ENCODE measurements around the gene STPG2.
"Not testable (repeated sequence)": the region's sequence is repeated elsewhere in the genome, so short reads cannot be mapped to it uniquely, and the experiment has no call there.

The STPG2 gene

GRCh38 chr4:97942951-97943350 is 200.3 kb downstream of the STPG2 start:
- DNase-seq (ENCODE audit: low spot score), result no peak

- DNase-seq (ENCODE audit: low spot score), result no peak
Observed at GRCh38 chr4:97942137-97942536, 201.1 kb downstream of the STPG2 start.

- DNase-seq (ENCODE audit: low spot score), result no peak
Observed at GRCh38 chr4:97938141-97938540, 205.1 kb downstream of the STPG2 start.

- DNase-seq (ENCODE audit: low spot score), result no peak
Observed at GRCh38 chr4:97924341-97924958, 218.8 kb downstream of the STPG2 start.

DNA sequence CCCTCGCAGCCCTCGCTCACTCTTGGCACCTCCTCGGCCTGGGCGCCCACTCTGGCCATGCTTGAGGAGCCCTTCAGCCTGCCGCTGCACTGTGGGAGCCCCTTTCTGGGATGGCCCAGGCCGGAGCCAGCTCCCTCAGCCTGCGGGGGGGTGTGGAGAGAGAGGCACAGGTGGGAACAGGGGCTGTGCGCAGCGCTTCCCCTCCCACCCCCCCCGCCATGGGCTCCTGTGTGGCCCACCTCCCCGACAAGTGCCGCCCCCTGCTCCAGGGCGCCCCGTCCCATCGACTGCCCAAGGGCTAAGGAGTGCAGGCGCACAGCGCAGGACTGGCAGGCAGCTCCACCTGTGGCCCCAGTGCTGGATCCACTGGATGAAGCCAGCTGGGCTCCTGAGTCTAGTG is 220.2 kb downstream of the STPG2 start:
- DNase-seq (ENCODE audit: low spot score), result no peak

- no peak for DNase-seq (ENCODE audit: low spot score)
Observed at GRCh38 chr4:97917115-97917514, 226.2 kb downstream of the STPG2 start.

- DNase-seq (ENCODE audit: low spot score), result no peak
Observed at GRCh38 chr4:97912156-97912555, 231.1 kb downstream of the STPG2 start.

DNA sequence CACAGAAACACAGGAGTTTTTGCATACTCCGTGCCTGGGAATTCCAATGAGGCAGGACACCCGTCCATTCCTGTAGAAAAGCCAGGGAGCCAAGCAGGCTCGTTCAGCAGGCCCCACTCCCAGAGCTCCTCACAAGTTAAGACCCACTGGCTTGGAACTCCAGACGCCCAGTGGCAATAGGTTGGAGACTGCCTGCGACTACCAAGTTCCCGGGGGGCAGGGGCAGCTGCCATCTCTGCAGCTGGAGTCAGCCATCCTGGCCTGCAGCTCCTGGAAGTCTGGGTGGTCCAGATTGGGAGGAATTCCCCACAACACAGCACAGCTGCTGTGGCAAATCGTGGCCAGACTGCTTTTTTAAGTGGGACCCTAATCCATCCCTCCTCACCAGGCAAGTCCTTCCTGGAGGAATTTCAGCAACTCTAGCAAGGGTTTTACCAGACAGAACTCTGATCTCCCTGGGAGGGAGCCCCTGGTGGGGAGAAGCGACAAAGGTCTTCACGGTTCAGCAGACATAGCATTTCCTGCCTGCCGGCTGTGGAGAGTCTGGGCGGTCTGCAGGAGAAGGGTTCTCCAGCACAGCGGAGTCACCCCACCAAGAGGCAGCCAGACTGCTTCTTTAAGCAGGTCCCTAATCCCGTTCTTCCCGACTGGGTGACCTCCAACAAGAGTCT is 231.9 kb downstream of the STPG2 start:
- DNase-seq (ENCODE audit: low spot score), result no peak

DNA sequence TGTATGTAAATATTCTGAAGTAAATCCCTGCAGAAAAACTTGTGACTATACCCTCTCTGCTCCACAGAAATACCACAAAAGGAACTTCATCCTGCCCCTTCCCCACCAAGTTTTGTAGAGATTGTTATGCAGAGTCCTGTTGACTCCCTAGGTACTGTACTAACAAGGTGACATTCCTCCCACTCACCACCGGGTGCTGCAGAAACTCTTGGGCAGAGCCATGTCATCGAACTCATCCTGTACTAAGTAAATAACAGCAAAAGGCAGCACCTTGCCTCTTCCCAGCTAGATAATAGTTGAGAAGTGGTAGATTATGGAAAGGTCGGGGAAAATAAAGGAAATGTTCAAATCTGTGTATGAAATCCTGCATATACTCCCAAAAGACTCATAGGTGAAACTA is 233.3 kb downstream of the STPG2 start:
- DNase-seq (ENCODE audit: low spot score), result no peak

DNA sequence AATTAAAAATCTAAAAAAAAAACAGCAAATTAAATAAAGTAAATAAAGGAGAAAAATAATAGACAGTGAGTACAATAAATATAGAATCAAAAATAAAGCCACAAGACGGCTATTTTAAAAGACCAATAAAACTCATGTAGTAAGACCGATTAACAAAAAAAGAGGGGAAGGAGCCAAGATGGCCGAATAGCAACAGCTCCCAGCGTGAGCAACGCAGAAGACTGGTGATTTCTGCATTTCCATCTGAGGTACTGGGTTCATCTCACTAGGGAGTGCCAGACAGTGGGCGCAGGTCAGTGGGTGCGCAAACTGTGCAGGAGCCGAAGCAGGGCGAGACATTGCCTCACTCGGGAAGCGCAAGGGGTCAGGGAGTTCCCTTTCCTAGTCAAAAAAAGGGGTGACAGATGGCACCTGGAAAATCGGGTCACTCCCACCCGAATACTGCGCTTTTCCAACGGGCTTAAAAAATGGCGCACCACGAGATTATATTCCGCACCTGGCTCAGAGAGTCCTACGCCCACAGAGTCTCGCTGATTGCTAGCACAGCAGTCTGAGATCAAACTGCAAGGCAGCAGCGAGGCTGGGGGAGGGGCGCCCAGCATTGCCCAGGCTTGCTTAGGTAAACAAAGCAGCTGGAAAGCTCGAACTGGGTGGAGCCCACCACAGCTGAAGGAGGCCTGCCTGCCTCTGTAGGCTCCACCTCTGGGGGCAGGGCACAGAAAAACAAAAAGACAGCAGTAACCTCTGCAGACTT is 239.7 kb downstream of the STPG2 start:
- not testable (repeated sequence) for DNase-seq (ENCODE audit: low spot score)

DNA sequence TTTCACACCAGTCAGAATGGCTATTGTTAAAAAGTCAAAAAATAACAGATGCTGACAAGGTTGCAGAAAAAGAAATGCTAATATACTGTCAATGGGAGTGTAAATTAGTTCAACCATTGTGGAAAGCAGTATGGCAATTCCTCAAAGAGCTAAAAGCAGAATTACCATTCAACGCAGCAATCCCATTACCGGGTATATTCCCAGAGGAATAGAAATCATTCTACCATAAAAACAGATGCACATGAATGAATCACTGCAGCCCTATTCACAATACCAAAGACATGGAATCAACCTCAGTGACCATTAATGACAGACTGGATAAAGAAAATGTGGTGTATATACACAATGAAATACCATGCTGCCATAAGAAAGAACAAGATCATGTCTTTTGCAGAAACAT is 243.0 kb downstream of the STPG2 start:
- DNase-seq (ENCODE audit: low spot score), result no peak

GRCh38 chr4:97892592-97893266 is 250.5 kb downstream of the STPG2 start:
- DNase-seq (ENCODE audit: low spot score), result no peak

DNA sequence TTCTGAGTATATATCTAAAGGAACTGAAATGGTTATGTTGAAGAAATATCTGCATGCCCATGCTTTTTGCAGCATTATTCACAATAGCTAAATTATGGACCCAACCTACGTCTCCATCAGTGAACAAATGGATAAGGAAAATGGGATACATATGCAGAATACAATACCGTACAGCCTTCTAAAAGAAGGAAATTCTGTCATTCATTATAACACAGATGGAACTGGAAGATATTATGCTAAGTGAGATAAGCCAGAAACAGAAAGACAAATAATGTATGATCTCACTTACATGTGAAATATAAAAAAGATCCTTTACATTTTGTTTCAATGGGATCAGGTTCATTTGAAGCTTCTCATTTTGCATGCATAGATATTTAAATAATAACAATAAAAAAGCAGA is 263.3 kb downstream of the STPG2 start:
- no peak for DNase-seq (ENCODE audit: low spot score)

DNA sequence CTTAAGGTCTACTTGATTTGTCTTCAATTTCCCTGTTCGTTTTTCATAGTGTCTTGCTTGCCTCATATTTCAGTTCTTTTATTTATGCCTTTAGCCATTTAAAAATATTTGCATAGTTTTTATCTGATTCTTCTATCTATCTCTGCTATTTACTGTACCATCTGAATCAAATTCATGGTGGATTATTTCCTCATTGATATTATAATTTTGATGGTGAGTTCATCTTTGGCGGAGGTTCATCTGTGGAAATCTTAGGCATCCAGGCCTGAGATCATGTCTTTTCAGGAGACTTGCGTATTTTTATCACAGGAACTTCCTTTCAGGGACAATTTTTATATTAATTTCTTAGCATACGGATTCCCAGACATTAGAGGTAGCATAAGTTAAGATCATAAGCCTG is 275.2 kb downstream of the STPG2 start:
- DNase-seq (ENCODE audit: low spot score), result no peak

DNA sequence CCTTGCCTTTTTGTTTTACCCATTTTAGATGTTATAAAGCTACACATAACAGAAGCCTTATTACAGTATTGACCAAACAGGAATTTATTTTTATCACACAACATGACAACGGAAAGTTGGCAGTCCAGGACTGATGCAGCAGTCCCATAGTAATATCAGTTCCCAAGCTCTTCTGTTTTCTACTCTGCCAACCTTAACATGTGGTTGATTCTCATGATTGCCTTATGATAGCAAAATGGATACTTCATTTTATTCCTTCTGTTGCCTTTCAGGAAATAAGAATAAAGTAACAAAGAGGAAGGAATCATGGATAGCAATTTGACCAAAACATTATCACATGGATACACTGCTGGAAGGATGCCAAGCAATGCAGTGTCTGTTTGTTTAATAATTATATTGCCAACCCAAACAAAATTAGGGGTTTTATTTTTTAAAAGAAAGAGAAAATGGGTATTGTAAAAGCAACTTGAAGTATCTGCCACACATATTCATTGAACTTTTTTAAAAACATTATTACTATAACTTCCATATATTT is 275.7 kb downstream of the STPG2 start:
- DNase-seq (ENCODE audit: low spot score), result no peak

- DNase-seq (ENCODE audit: low spot score), result no peak
Observed at GRCh38 chr4:97866821-97867556, 276.3 kb downstream of the STPG2 start.

- no peak for DNase-seq (ENCODE audit: low spot score)
Observed at GRCh38 chr4:97851115-97851514, 292.2 kb downstream of the STPG2 start.

- DNase-seq (ENCODE audit: low spot score), result no peak
Observed at GRCh38 chr4:97845758-97846157, 297.5 kb downstream of the STPG2 start.

- DNase-seq (ENCODE audit: low spot score), result no peak
Observed at GRCh38 chr4:97841512-97841911, 301.8 kb downstream of the STPG2 start.

DNA sequence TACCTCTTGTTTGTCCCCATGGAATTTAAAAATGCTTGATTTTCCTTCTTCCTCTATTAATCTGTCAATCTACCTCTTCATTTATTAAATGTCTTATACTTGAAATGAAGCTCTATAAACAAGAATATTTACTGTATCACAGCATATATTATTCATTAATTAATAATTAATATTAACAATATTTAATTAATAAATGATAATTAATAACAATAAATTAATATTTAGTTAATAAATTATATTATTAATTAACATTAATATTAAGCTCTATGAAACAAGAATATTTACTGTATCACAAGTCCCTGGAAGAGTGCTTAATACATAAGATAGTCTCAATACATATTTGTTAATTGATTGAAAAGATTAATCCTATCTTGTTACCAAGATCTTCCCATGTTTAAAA is 306.6 kb downstream of the STPG2 start:
- no peak for DNase-seq (ENCODE audit: low spot score)

- DNase-seq (ENCODE audit: low spot score), result no peak
Observed at GRCh38 chr4:97828646-97829045, 314.6 kb downstream of the STPG2 start.

DNA sequence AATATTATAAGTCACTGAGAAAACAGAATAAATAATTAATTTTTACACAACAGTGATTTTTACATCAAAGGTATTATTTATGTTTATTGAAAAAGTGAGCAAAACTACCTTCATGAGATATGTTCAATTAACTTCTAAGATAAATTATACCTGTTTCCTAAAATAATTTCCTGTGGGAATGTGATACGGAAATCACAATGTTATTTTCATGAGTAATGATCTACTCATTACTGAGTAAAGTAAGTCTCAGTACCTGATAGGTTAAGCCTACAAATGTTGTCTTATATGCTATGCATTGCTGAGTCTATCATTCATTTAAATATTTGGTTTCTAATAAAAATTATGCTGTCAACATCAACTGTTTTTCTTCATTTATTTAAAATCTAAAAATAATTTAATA is 324.0 kb downstream of the STPG2 start:
- no peak for DNase-seq (ENCODE audit: low spot score)
